ENCODE data around the gene SUPT6H. TPM values are rescaled to one million over a fixed set of nuclear protein-coding genes. Genes with fewer than 3 reads are reported as not detected.
A peak's percentile ranks its signal among the peaks of the same experiment; 100 is the strongest.

SUPT6H gene
- total and polyA plus RNA-seq, 2 of the 8 experiments (the other 6 are each of a cell fraction or from before 2014, with no cell fraction given): 32.0 to 59.9 TPM

DNA sequence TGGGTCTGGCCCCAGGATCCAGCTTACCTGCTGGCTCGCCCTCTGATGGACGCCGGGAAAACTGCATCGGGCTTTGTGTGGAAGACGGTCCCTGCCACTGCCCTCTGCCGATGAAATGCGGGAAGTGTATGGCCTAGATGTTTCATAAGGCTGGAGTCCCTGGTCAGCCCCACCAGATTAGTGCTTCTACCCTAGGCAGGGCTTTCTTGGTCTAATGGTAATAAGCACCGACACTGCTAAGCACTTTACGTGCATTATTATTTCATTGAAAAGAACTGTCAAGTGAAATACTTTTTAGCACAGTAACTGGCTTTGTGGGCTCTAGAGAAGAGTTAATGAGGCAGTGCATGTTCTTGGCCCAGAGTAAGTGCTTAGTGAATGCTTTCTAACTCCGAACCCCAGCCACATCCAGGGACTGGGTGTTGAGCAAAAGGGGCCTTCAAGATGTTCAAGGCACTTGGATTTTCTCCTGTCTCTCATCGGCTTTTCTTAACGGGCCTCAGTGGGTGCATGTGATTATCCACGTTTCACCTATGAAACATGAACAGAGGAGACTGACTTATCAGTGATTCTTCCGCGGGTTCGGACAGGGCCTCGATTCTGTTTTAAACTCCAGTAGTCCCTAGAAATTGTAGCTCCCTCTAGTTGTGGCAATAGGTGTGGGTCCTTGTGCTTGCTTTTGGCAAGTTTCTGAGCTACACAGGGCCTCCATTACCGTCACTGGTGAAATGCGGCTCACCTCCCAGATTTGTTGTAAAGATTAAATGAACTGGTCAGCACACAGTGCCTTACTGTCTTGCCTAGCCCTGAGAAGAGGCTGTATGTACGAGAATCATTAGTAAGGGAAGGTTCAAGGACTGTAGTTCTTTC is 88.4 kb downstream of the SUPT6H start (continued):
- TF ChIP-seq SIX5 (IDR thresholded peaks at IDR 0.05; ENCODE audit: low read depth, low read length) (no peak), HDAC2 (IDR thresholded peaks at IDR 0.05; ENCODE audit: borderline replicate concordance in 1 of 2, low read depth in 2 of 2, low read length in 2 of 2) (no peak), TCF12 (IDR thresholded peaks at IDR 0.05; ENCODE audit: low read depth, low read length) (0 out of 2 replicates have a peak, but pooled peaks have one; percentile 16), TAF7 (optimal IDR thresholded peaks at IDR 0.05; ENCODE audit: borderline replicate concordance, low read depth, low read length) (peak; percentile 47), TEAD4 (IDR thresholded peaks at IDR 0.05; ENCODE audit: low read depth, low read length) (no peak), SUZ12 (IDR thresholded peaks at IDR 0.05; ENCODE audit: low read length) (no peak), TAF1 (IDR thresholded peaks at IDR 0.05; ENCODE audit: low read depth, low read length) (no peak), RNF2 (IDR thresholded peaks at IDR 0.05; ENCODE audit: borderline replicate concordance, low read depth, low read length, missing control alignments, poor library complexity, severe bottlenecking) (no peak), KDM4A (IDR thresholded peaks at IDR 0.05; ENCODE audit: low read depth, low read length, severe bottlenecking) (no peak)

All from H1 (cell line).